HepG2 (cell line): Measurements from ENCODE around the gene PDZD2. TPM values are rescaled to one million over a fixed set of nuclear protein-coding genes. Genes with fewer than 3 reads are reported as not detected.

Experiments
- ATAC-seq: fragments of 200-7000 bp; cut with Tn5 transposase; 3 replicates; pipeline ENCODE4 v1.9.1; 2020; ENCODE audit warnings: mild to moderate bottlenecking, moderate library complexity
- BruUV-seq: library from RNA; stranded (reverse); fragments of 400-500 nt; replicated peaks from 2 replicates; lab custom pipeline; 2021; lab: Mats Ljungman, UMichigan
- CTCF ChIA-PET: fragments of 300-600 bp; formaldehyde crosslinking; extraction: SDS; loops from one replicate; lab custom pipeline; 2021; ENCODE audit warnings: low total read pairs, inconsistent platforms, low intra/inter-chr PET ratio; lab: Yijun Ruan, JAX
- POLR2A ChIA-PET: fragments of 350-600 bp; sonication (Branson Sonifier 250); formaldehyde crosslinking; loops from one replicate; lab custom pipeline; 2020; ENCODE audit warnings: antibody characterized with exemption, inconsistent platforms; lab: Yijun Ruan, JAX
- DNase-seq: peaks from one replicate; pipeline ENCODE4 v3.0.0-alpha.2; 2015; ENCODE audit warnings: low spot score
- FAIRE-seq: peaks from 3 replicates; lab custom pipeline; 2011; peaks lifted over from hg19 to GRCh38; lab: Jason Lieb, UNC
- H2AFZ ChIP-seq: one replicate; pipeline ENCODE4 v1.6.1; 2011; ENCODE audit warnings: low read length, inconsistent platforms
- H3K27ac ChIP-seq: fragments of 300-600 bp; 3 replicates; pipeline ENCODE4 v1.8.0; 2011; ENCODE audit warnings: mixed run types, mild to moderate bottlenecking, mixed read lengths, low read length, inconsistent platforms; ENCODE audit not compliant: insufficient read depth; ENCODE audit errors: extremely low read length
- H3K27me3 ChIP-seq, 2 experiments: fragments of 200-600 bp in 1 of 2; 2 replicates in 1 of 2; 3 replicates in 1 of 2; pipeline versions ENCODE4 v1.6.0 to v1.8.0; 2011; ENCODE audit warnings: low read length in 2 of 2, mild to moderate bottlenecking in 2 of 2, moderate library complexity in 2 of 2, inconsistent platforms in 1 of 2; ENCODE audit not compliant: insufficient read depth in 2 of 2, control insufficient read depth in 1 of 2
- H3K36me3 ChIP-seq, 2 experiments: fragments of 200-600 bp in 1 of 2; replicated peaks in 1 of 2; 2 replicates in 1 of 2; 3 replicates in 1 of 2; pipeline versions ENCODE4 v1.5.1 to v1.8.0; 2011; ENCODE audit warnings: low read length in 2 of 2, inconsistent platforms in 1 of 2; ENCODE audit not compliant: insufficient read depth in 2 of 2, control insufficient read depth in 1 of 2
- H3K4me1 ChIP-seq: 2 replicates; pipeline ENCODE4 v1.5.1; 2012; ENCODE audit warnings: low read length, inconsistent platforms; ENCODE audit not compliant: insufficient read depth
- H3K4me2 ChIP-seq: 2 replicates; pipeline ENCODE4 v1.6.0; 2011; ENCODE audit warnings: low read depth, low read length, inconsistent platforms
- H3K4me3 ChIP-seq, 3 experiments: fragments of 200-600 bp in 1 of 3; sonication (generic), shearing (Covaris generic) in 1 of 3; replicated peaks in 1 of 3; 2 replicates each; pipeline ENCODE4 v1.5.1; 2011 to 2016; ENCODE audit warnings: low read length in 3 of 3, inconsistent platforms in 2 of 3, low read depth in 2 of 3, mild to moderate bottlenecking in 2 of 3, control low read depth in 1 of 3, mixed read lengths in 1 of 3; ENCODE audit not compliant: insufficient read depth in 1 of 3
- H3K79me2 ChIP-seq: one replicate; pipeline ENCODE4 v1.6.1; 2011; ENCODE audit warnings: low read length, inconsistent platforms; ENCODE audit not compliant: insufficient read depth
- H3K9ac ChIP-seq: 2 replicates; pipeline ENCODE4 v1.6.0; 2011; ENCODE audit warnings: mild to moderate bottlenecking, low read depth, low read length, inconsistent platforms; ENCODE audit not compliant: insufficient read depth
- H3K9me3 ChIP-seq: 2 replicates; pipeline ENCODE4 v1.5.1; 2012; ENCODE audit warnings: mild to moderate bottlenecking, low read length
- H4K20me1 ChIP-seq: 2 replicates; pipeline ENCODE4 v1.6.0; 2011; ENCODE audit warnings: inconsistent platforms, mild to moderate bottlenecking, low read length, moderate library complexity; ENCODE audit not compliant: insufficient read depth
- CCAR2 ChIP-seq: fragments of 200-400 bp; formaldehyde crosslinking; optimal IDR thresholded peaks from 2 replicates; pipeline ENCODE3; 2018; ENCODE audit warnings: low read depth, mild to moderate bottlenecking, low read length, moderate library complexity
- CEBPB ChIP-seq: IDR thresholded peaks from 2 replicates; pipeline ENCODE4 v1.6.1; 2011; ENCODE audit warnings: low read depth, low read length, improper control_type of control experiment, borderline replicate concordance
- CEBPG ChIP-seq: IDR thresholded peaks from 2 replicates; pipeline ENCODE4 v1.6.1; 2016
- CSRNP1 ChIP-seq: sonication (generic); formaldehyde crosslinking; IDR thresholded peaks from 2 replicates; pipeline ENCODE4 v1.8.1; 2023; ENCODE audit warnings: mild to moderate bottlenecking, missing genetic modification reagents
- GRHL1 ChIP-seq: sonication (generic); formaldehyde crosslinking; conservative IDR thresholded peaks from 2 replicates; pipeline ENCODE4 v1.8.0; 2022; ENCODE audit warnings: missing genetic modification reagents
- IKZF1 ChIP-seq: fragments of 450-650 bp; IDR thresholded peaks from 2 replicates; pipeline ENCODE4 v1.7.1; 2016
- NFE2L2 ChIP-seq: fragments of 150-350 bp; IDR thresholded peaks from 2 replicates; pipeline ENCODE4 v1.6.1; 2014; ENCODE audit warnings: low read length
- SRSF4 ChIP-seq: fragments of 200-400 bp; formaldehyde crosslinking; IDR thresholded peaks from one replicate; pipeline ENCODE4 v1.6.1; 2018; ENCODE audit warnings: mild to moderate bottlenecking, low read depth, low read length, moderate library complexity; ENCODE audit not compliant: poor library complexity, severe bottlenecking
- ZFP36 ChIP-seq: fragments of 150-350 bp; IDR thresholded peaks from 2 replicates; pipeline ENCODE4 v1.6.1; 2018; ENCODE audit warnings: borderline replicate concordance, low read length, low read depth; ENCODE audit not compliant: partially characterized antibody
- ZMYM2 ChIP-seq: sonication (generic); formaldehyde crosslinking; IDR thresholded peaks from 2 replicates; pipeline ENCODE4 v1.8.0; 2022; ENCODE audit warnings: mild to moderate bottlenecking, missing genetic modification reagents
- WGBS: methylation state at CpG from one replicate; pipeline ENCODE4 v1.1.6; 2017; ENCODE audit warnings: low lambda C conversion rate; 5-methylcytosine and 5-hydroxymethylcytosine counted together
- in situ Hi-C: cut with HindIII; loops from 2 replicates; pipeline ENCODE4 v1.10.0; 2017; ENCODE audit warnings: low pct_unique_long_range_greater_than_20kb; ENCODE audit not compliant: extremely low pct_ligation_motif_present
- intact Hi-C: fragments of 100-400 bp; cut with micrococcal nuclease; formaldehyde crosslinking; loops from one replicate; pipeline ENCODE4 v1.10.0; 2022; ENCODE audit not compliant: unreplicated experiment
- polyA plus RNA-seq, 8 experiments: library from polyadenylated mRNA; depleted of rRNA in 3 of 8; stranded (reverse) in 7 of 8; unstranded in 1 of 8; fragments of >200 nt; fragmentation: Illumina TruSeq in 4 of 8; extraction: Trizol in 4 of 8; gene quantifications; 2 replicates each; pipeline versions ENCODE4 v1.2.1 to v1.2.3, GENCODE V29; 2011 to 2016; ENCODE audit warnings: low read depth in 4 of 8, missing spikeins in 1 of 8, mixed read lengths in 1 of 8; ENCODE audit not compliant: insufficient read depth in 1 of 8
- total RNA-seq, 5 experiments: library from RNA; depleted of rRNA; stranded (reverse); fragments of >200 nt; fragmentation: Illumina TruSeq; extraction: Trizol; gene quantifications; 2 replicates each; pipeline ENCODE4 v1.2.3, GENCODE V29; 2016; ENCODE audit warnings: low read depth in 1 of 5
- TF ChIP-seq, protein P1 (sequence below): sonication (generic); formaldehyde crosslinking; IDR thresholded peaks from 2 replicates; pipeline ENCODE4 v1.4.0; 2020; ENCODE audit warnings: mild to moderate bottlenecking, missing genetic modification reagents
- TF ChIP-seq, protein P2 (sequence below): sonication (generic); formaldehyde crosslinking; IDR thresholded peaks from 2 replicates; pipeline ENCODE4 v1.8.0; 2022; ENCODE audit warnings: missing genetic modification reagents, mild to moderate bottlenecking, inconsistent platforms, borderline replicate concordance
- TF ChIP-seq, protein P3 (sequence below): sonication (generic); formaldehyde crosslinking; IDR thresholded peaks from 2 replicates; pipeline ENCODE4 v1.8.0; 2022; ENCODE audit warnings: low read depth, missing genetic modification reagents
- TF ChIP-seq, protein P4 (sequence below): sonication (generic); formaldehyde crosslinking; IDR thresholded peaks from 2 replicates; pipeline ENCODE4 v1.4.0; 2020; ENCODE audit warnings: missing genetic modification reagents
- TF ChIP-seq, protein P5 (sequence below): sonication (generic); formaldehyde crosslinking; IDR thresholded peaks from 2 replicates; pipeline ENCODE4 v1.5.0; 2020; ENCODE audit warnings: mild to moderate bottlenecking, missing genetic modification reagents, moderate library complexity

Gene PDZD2
- total and polyA plus RNA-seq, 2 of the 13 experiments (the other 11 are each of a cell fraction or from before 2014, with no cell fraction given) = 0.04 TPM; not detected in 1

DNA sequence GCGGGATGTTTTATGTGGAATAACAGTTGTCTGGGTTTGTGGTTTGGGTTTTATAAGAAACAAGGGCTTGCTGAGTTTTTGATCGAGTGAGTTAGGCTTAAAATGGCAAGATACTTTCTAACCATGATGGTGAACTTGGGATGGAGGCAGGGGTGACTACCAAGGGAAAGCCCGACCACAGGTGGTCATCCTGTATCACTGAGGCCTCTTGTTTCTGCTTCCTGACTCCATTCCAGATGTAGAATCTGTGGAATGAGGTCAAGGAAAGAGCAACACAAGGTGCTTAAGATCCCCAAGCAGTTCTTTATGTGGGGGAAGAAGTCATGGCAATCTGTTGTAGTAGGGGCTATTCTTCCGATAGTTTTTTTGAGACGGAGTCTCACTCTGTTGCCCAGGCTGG, 412.9 kb downstream of the PDZD2 start:
- Histone ChIP-seq H3K9me3 (no peaks in the 10 kb centered on the region), H3K79me2 (no peaks in the 10 kb centered on the region), H3K36me3 (no peaks in the 10 kb centered on the region), H3K4me3 (no peak overlapping the region), H3K9ac (no peak overlapping the region), H3K4me1 (no peaks in the 10 kb centered on the region), H3K27ac (no peak overlapping the region), H4K20me1 (no peaks in the 10 kb centered on the region), H3K27me3 (peaks cover 2 to 16% of the 10 kb centered on the region in 2 experiments; a peak in 2 of 5 replicates), H3K4me2 (no peak overlapping the region), H2AFZ (no peak overlapping the region)
- intact Hi-C loops = no loop called here
- BruUV-seq = no TSS peak
- FAIRE-seq (no peak), DNase-seq (no peak), ATAC-seq (no peak)
- CTCF ChIA-PET = no interaction called here
- in situ Hi-C loops = no loop called here
- POLR2A ChIA-PET = no interaction called here
- WGBS = 42% methylated on average over 5 of the region's 5 CpGs
- TF ChIP-seq, protein P1, sequence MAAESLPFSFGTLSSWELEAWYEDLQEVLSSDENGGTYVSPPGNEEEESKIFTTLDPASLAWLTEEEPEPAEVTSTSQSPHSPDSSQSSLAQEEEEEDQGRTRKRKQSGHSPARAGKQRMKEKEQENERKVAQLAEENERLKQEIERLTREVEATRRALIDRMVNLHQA (CRISPR knock-in tag) = no peak
- TF ChIP-seq CCAR2 (no peak), SRSF4 (no peak), GRHL1 (CRISPR knock-in tag) (no peak), CSRNP1 (no peak), NFE2L2 (no peak), ZFP36 (no peak), ZMYM2 (CRISPR knock-in tag) (no peak), CEBPG (CRISPR knock-in tag) (no peak), CEBPB (no peak), IKZF1 (no peak)
- TF ChIP-seq, protein P2, sequence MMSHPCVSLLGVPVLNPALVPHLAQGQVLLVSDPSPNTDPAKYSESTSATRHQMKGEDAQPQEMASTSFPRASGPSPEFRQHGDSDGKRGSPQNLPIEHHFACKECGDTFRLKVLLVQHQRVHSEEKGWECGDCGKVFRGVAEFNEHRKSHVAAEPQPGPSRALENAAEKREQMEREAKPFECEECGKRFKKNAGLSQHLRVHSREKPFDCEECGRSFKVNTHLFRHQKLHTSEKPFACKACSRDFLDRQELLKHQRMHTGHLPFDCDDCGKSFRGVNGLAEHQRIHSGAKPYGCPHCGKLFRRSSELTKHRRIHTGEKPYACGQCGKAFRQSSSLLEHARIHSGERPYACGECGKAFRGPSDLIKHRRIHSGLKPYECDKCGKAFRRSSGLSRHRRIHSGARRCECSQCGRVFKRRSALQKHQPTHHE (CRISPR knock-in tag) = no peak
- TF ChIP-seq, protein P3, sequence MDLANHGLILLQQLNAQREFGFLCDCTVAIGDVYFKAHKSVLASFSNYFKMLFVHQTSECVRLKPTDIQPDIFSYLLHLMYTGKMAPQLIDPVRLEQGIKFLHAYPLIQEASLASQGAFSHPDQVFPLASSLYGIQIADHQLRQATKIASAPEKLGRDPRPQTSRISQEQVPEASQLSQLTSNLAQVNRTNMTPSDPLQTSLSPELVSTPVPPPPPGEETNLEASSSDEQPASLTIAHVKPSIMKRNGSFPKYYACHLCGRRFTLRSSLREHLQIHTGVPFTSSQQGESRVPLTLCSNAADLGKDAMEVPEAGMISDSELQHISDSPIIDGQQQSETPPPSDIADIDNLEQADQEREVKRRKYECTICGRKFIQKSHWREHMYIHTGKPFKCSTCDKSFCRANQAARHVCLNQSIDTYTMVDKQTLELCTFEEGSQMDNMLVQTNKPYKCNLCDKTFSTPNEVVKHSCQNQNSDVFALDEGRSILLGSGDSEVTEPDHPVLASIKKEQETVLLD (CRISPR knock-in tag) = no peak
- TF ChIP-seq, protein P4, sequence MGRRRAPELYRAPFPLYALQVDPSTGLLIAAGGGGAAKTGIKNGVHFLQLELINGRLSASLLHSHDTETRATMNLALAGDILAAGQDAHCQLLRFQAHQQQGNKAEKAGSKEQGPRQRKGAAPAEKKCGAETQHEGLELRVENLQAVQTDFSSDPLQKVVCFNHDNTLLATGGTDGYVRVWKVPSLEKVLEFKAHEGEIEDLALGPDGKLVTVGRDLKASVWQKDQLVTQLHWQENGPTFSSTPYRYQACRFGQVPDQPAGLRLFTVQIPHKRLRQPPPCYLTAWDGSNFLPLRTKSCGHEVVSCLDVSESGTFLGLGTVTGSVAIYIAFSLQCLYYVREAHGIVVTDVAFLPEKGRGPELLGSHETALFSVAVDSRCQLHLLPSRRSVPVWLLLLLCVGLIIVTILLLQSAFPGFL (CRISPR knock-in tag) = no peak
- TF ChIP-seq, protein P5, sequence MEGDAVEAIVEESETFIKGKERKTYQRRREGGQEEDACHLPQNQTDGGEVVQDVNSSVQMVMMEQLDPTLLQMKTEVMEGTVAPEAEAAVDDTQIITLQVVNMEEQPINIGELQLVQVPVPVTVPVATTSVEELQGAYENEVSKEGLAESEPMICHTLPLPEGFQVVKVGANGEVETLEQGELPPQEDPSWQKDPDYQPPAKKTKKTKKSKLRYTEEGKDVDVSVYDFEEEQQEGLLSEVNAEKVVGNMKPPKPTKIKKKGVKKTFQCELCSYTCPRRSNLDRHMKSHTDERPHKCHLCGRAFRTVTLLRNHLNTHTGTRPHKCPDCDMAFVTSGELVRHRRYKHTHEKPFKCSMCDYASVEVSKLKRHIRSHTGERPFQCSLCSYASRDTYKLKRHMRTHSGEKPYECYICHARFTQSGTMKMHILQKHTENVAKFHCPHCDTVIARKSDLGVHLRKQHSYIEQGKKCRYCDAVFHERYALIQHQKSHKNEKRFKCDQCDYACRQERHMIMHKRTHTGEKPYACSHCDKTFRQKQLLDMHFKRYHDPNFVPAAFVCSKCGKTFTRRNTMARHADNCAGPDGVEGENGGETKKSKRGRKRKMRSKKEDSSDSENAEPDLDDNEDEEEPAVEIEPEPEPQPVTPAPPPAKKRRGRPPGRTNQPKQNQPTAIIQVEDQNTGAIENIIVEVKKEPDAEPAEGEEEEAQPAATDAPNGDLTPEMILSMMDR (CRISPR knock-in tag) = no peak
